H1 (cell line): ENCODE data around the gene CDK16.

ENCODE experiments used
- CHD2 ChIP-seq: IDR thresholded peaks from 2 replicates; pipeline ENCODE4 v1.6.1; 2012; ENCODE audit warnings: low read length, improper control_type of control experiment
- CTCF ChIP-seq, 3 experiments: IDR thresholded peaks; 1 replicate in 2 of 3; 2 replicates in 1 of 3; pipeline versions ENCODE4 v1.5.1 to v1.6.1; 2011; ENCODE audit warnings: low read length in 3 of 3, mild to moderate bottlenecking in 3 of 3, inconsistent platforms in 2 of 3, low read depth in 1 of 3, moderate library complexity in 1 of 3; ENCODE audit not compliant: insufficient read depth in 1 of 3; ENCODE audit errors: control extremely low read depth in 1 of 3
- EZH2 ChIP-seq: fragments of 200-600 bp; sonication (generic); IDR thresholded peaks from 2 replicates; pipeline ENCODE4 v1.7.1; 2012; ENCODE audit warnings: low read depth, mild to moderate bottlenecking, moderate library complexity, low read length, inconsistent platforms; ENCODE audit not compliant: severe bottlenecking
- JUND ChIP-seq: IDR thresholded peaks from 2 replicates; pipeline ENCODE4 v1.6.1; 2011; ENCODE audit warnings: mild to moderate bottlenecking, improper control_type of control experiment, low read length
- POLR2AphosphoS5 ChIP-seq: IDR thresholded peaks from 2 replicates; pipeline ENCODE4 v1.6.1; 2011; ENCODE audit warnings: low read depth, low read length
- RAD21 ChIP-seq, 2 experiments: IDR thresholded peaks in 1 of 2; conservative IDR thresholded peaks in 1 of 2; 2 replicates each; pipeline ENCODE4 v1.6.1; 2011; ENCODE audit warnings: low read depth in 2 of 2, low read length in 2 of 2, improper control_type of control experiment in 1 of 2, inconsistent platforms in 1 of 2, mild to moderate bottlenecking in 1 of 2, moderate library complexity in 1 of 2
- SIX5 ChIP-seq: IDR thresholded peaks from 2 replicates; pipeline ENCODE4 v1.6.1; 2011; ENCODE audit warnings: mild to moderate bottlenecking, low read depth, low read length
- SP1 ChIP-seq: IDR thresholded peaks from 2 replicates; pipeline ENCODE4 v1.6.1; 2011; ENCODE audit warnings: low read depth, low read length
- SUZ12 ChIP-seq: fragments of 200-600 bp; sonication (generic); IDR thresholded peaks from 2 replicates; pipeline ENCODE4 v1.6.1; 2012; ENCODE audit warnings: mild to moderate bottlenecking, inconsistent platforms, low read length, moderate library complexity, mixed read lengths
- YY1 ChIP-seq: IDR thresholded peaks from 2 replicates; pipeline ENCODE4 v1.6.1; 2011; ENCODE audit warnings: low read depth, mild to moderate bottlenecking, low read length

- TF ChIP-seq JUND, result no peak
- TF ChIP-seq SP1, result no peak
- TF ChIP-seq POLR2AphosphoS5, result no peak
- no peak for TF ChIP-seq EZH2
- TF ChIP-seq YY1, result no peak
- no peak for TF ChIP-seq CTCF (IDR thresholded peaks at IDR 0.05; ENCODE audit: control extremely low read depth in 1 of 3, insufficient read depth in 1 of 3, low read depth in 1 of 3, low read length in 3 of 3)
- no peak for TF ChIP-seq SUZ12
- no peak for TF ChIP-seq SIX5
- no peak for TF ChIP-seq RAD21 (IDR thresholded peaks at IDR 0.05 in 1 of 2, conservative IDR thresholded peaks at IDR 0.05 in 1 of 2; ENCODE audit: low read depth in 2 of 2, low read length in 2 of 2)
- no peak for TF ChIP-seq CHD2
Measured at GRCh38 chrX:47184486-47184885, 34.0 kb upstream of the CDK16 start.
